ENCODE data around the gene SH2D4B.

SH2D4B gene

DNA sequence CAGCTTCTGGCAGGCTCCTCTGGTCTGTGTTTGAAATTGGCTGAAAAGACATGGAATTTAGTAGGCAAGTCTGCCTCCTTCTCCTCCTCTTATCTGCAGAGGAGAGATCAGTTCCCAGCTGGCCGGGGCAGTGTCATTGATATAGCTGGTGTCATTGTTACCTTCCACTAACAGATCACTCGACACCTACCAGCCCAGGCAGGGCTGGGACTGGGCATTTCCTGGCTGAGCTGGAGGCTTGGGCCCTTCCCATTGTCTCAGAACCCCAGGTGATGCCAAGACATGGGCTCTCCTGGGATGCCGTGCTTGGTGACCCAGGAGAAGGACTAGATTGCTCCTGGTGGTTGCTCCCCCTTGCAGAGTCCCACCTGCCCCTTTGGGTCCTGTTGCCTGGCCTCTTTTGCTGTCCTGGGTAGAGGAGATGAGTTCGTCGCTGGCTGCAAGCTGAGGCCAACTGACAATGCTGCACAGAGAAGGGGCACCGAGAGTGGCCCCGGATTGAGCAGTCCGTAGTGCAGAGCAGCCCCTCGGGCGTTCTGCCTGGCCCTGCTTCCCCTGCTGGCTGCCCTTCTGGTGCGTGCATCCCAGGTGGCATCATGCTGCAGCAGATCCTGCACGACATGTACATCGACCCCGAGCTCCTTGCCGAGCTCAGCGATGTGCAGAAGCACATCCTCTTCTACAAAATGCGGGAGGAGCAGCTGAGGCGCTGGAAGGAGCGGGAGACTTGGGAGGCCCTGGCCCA, at the start of gene SH2D4B:
SH2D4B (plus strand) TSS at position 167 of the 745 bp plus-strand sequence; CDS start at position 597, 430 bp downstream.
- DNase-seq (ENCODE audit: low read depth in 1 of 2, low spot score in 1 of 2) = no peak

DNA sequence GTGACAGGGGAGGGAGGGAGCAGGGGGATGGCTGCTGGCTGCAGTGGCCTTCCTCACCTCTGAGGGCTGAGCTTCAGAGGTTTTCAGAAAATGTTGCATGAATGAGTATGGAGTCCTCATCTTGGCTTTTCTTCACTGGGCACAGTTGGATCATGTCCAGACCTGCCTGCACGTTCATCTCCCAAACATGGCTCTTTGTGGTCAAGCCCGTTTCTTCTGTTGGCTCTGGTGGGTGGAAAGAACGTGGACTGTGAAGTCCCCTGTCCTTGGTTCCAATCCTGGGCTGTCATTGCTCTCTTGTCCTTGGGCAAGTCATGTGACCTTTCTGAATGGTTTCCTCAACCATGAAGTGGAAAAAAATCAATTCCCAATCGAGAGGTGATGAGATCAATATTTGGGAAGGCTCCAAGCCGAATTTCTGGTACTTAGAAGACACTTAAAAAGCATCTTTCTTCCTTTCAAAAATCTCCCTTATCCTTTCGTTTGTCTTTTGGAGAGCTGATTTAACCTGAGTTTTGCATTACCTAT, 49.1 kb upstream of the SH2D4B start:
- DNase-seq (ENCODE audit: low read depth in 1 of 2, low spot score in 1 of 2) = no peak

DNA sequence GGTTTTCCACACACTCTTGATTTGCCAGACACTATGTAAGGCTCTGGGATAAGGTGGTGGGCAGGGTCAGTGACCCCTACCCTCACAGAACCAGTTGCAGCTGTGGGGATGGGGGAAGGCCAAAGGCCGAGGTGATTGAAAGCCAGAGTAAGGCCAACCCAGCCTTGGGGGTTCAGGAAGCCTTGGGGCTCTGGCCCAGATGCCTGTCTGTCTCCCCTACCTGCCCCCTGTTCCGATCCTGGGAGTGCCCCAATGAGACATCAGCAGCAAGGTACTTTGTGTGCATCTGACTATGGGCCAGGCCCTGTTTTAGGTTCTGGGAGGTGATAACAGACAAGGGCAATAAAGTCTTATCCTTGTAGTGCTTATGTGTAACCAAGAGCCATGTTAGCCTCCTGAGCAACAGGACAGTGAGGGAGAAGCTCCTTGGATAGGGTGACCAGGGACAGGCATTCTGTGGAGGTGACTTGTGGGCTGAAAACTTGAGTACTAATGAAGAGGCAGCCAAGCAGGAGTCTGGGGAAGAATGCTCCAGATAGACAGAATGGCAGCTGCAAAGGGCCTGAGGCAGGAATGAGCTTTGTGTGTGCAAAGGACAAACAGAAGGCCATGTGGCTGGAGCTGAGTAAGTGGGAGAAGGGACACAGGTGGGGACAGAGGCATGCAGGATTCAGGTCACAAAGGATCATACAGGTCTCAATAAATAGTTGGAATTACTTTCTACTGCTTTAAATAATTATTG, 48.2 kb upstream of the SH2D4B start:
- no peak for DNase-seq (ENCODE audit: low read depth in 1 of 2, low spot score in 1 of 2)

DNA sequence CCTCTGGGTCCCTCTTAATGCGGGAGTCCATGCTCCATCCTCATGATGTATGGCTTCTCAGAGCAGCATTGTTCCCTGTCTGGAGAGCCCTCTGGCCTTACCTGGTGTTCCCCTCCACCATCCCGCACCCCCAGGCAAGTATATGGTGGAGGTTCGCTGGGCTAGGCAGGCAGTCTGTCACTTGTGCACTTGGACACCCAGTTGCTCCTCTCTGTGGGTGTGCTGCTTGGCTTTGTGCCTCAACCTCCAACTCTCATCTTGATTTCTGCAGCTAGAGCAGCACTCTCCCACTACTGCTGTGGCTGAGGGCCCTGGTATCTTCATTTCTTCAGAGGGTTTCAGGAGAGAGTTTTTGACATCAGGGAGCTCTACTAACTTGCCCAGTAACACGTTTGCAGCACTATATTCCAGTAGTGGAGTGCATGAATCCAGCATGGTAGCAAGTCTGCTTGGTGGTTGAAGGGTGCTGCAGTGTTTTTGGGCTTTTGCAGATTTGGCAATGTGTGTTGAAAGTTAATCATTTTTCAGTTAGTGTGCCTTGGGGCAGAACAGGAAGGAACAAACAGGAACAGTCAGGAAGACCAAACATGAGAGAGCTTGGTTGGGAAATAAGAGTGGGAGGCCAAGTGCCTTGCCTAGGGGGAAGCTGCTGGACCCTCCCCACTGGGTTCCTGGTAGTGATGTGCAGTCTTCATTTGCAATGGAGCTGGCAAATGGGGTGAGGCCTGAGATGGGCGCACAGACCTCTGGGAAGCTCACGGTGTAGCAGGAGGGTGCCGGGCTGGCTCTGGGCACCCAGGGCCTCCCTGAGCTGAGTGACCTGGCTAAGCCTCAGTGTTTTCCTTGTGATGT, 46.2 kb upstream of the SH2D4B start:
- DNase-seq (ENCODE audit: low read depth in 1 of 2, low spot score in 1 of 2) = no peak

DNA sequence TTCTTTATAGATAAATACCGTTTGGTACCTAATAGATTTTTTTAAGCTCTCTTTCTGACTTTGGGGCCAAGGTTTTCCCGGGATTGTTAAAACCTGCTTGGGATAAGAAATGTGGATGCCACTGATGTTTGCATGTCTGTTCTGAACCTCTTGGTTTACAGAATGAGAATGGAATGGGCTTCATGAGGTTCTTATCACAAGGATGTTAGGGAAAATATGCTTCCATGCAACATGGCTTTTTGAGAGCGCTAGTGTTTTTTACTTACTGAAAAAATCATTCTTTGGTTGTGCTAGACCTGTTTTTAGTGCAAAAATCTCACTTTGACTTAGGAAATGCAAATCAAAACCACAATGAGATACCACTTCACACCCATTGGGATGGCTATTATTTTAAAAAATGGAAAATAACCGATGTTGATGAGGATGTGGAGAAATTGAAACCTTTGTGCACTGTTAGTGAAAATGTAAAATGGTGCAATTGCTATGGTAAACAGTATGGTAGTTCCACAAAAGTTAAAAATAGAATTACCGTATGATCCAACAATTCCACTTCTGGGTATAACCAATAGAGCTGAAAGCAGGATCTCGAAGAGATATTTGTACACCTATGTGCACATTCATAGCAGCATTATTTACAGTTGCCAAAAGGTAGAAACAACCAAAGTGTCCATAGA, 44.7 kb upstream of the SH2D4B start:
- no peak for DNase-seq (ENCODE audit: low read depth in 1 of 2, low spot score in 1 of 2)

DNA sequence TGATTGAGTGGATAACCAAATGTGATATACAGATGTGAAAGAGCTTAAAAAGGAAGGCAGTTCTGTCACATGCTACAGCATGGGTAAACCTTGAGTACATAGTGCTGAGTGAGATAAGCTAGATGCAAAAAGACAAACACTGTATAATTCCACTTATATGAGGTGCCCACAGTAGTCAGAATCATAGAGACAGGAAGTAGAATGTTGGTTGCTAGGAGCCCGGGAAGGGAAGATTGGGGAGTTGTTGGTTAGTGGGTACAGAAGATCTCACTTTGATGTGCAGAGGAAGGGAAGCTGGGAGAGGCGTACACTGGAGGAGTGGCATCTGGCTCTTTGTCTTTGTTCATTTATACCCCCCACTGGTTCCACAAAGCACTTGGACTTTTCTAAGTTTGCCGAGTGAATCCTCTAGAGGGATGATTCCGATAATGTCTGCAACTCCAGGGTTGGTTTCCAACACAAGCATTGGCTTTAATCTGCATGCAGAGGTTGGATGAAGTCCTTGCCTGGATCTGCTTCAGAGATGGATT, 44.1 kb upstream of the SH2D4B start:
- no peak for DNase-seq (ENCODE audit: low read depth in 1 of 2, low spot score in 1 of 2)

DNA sequence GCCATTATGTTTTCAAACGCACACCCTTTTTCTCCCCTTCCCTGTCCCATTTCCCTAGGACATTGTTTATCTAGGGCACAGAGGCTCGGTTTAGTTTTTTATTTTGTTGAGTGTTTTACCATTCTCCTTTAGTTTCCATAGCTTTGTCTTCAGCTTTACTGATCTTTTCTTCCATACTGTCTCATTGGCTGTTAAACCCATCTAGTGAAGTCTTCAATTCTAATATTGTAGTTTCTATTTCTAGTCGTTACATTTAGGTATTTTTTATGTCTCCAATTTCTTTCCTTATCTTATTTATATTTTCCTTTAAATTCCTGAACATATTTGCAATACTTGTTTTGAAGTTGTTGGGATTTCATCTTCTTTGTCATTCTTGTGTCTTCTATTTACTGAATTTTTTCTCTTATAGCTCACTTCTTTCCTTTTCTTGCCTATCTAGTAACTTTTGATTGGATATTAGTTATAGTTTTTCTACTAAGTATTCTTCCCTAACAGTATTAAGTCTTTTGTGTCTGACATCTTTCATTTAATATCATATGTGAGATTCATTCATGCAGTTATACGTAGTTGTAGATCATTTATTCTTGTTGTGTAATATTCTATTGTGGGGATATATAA, 41.0 kb upstream of the SH2D4B start:
- DNase-seq (ENCODE audit: low read depth in 1 of 2, low spot score in 1 of 2) = no peak

DNA sequence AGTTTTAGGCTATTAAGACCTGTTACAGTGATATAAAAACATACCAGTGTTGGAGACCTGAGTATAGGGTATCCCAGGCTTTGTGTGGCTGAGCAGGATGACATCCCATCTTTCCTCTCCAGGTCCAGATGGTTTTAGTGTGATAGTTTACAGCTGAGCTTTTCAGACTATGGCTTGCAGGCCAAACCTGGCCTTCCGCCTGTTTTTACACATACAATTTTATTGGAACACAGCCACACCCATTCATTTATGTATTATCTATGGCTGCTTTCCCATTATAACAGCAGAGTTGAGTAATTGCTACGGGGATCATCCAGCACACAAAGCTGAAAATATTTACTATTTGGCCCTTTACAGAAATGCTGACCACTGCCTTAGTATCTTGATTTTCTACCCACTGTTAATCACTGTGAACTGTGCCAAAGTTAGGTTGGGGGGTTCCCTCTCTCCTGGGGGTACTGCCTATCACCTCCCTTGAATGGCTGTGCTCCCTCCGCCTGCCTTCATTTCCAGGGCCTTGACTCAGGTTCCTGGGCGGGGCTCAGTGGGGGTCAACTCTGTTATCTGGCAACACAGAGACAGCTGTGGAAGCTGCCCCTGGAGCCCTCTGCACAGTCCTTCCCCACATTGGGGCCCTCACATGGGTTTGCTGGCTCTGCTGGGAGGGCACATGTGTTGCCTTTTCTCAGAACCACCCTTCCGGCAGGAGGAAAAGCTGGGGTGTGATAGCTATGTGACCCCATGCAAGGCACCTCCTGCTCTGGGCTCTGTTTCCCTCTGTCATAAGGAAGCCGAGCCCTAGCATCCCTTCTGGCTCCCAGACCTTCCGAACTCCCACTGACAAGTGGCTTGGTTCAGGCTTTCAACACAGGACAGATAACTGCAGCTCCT, 40.3 kb upstream of the SH2D4B start:
- no peak for DNase-seq (ENCODE audit: low read depth in 1 of 2, low spot score in 1 of 2)

DNA sequence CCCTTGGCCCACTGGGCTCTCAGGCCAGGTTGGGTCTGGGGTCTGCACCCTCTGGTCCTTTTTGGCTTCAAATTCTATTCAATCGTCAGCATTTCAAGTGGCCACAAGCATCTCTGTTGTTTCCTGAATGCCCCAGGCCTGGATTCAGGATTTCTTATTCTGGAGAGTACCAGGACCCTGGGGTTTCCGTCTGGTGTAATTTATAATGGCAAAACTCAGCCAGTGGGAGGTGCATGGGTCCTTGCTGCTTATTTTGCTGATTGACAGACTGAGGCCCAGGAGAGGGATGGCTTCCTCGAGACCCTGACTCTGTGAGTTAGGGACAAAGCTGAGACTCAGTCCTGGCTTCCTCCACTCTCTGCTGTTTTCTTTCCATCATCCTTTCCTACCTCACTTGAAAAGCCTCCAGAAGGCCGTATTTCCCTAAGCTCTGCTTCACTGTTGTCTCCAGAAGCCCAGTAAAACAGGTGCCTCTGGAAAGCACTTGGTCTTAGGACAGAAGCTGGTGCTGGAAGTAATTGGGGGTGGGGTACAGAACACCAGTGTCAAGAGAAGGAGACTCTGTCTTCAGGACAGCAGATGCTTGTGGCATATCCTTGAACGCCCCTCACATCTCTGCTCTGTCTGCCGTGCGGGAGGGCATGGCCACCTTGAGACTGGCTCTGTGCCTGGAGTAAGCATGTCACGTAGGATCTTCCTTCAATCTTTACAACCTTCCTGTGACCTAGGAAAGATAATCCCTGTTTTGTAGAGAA, 39.4 kb upstream of the SH2D4B start:
- DNase-seq (ENCODE audit: low read depth in 1 of 2, low spot score in 1 of 2) = no peak

DNA sequence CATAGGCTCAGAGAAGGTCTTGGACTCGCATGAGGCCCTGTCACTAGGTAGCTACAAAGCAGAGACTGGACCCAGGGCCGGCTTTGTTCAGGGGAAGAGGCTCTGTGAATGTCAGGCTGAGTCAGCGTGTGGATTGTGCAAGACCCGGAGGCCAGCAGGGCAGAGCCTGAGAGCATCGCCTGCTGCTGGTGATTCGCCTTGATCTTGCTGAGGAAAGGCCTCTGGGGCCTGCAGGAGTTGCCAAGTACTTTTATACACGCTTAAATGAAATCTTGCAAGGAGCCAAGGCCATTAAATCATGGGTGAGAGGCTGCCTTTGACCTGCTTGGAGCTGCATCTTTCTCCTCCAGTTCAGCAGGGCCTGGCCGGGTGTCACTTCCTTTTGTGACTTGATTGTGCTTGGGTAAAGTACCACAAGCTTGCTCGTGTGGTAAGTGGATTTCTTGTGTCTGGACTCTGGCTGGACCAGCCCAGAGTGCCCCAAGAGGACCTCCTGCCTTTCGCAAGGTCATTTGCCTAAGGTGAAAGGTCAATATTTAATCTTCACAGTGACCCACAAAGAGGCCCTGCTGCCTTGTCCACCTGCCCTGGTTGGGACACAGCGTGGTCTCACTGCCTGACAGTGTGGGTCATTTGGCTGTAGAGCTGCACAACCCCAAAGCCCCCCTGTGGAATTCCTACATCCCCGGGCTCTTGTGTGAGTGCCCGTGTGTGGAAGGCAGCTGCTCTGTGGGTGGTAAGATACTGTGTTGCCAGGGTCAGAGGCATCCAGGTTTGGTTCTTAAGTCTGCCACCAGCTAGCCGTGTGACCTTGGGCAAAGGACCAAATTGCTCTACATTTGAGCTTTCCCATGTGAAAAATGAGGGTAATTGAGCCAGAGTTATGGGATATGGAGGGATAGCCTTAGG, 38.6 kb upstream of the SH2D4B start:
- peak in 1 of 2 donors; percentile 46 for DNase-seq (ENCODE audit: low read depth in 1 of 2, low spot score in 1 of 2)

DNA sequence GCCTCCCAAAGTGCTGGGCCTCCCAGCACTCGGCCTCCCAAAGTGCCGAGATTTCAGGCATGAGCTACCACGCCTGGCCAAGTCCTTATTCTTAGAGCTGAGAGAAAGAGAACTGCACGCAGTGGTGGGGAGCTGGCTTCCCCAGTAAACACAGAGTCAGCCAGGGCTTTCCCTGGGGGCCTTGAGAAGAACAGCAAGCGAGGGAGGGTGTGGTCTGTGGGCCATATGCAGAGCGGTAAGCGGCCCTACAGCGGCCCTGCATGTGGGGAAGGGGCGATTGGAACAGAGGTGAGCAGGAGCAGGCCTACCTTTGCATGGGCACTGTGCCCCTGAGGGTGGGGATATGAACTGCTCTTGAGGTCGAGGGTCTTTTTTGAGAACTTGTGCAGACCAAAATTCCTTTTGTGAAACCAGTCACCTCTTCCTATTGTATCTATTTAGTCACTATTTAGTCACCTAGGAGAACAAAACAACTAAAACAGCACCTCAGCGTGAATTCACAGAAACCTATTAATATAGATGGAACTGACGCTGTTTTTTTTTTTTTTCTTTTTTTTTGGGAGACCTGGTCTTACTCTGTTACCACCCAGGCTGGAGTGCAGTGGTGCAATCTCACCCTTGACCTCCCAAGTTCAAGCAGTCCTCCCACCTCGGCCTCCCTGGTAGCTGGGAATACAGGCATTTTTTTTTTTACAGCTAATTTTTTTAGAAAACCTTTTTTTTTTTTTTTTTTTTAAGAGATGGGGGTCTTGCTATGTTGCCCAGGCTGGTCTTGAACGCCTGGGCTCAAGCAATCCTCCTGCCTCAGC, 36.9 kb upstream of the SH2D4B start:
- DNase-seq (ENCODE audit: low read depth in 1 of 2, low spot score in 1 of 2) = peak in 1 of 2 donors; percentile 40

DNA sequence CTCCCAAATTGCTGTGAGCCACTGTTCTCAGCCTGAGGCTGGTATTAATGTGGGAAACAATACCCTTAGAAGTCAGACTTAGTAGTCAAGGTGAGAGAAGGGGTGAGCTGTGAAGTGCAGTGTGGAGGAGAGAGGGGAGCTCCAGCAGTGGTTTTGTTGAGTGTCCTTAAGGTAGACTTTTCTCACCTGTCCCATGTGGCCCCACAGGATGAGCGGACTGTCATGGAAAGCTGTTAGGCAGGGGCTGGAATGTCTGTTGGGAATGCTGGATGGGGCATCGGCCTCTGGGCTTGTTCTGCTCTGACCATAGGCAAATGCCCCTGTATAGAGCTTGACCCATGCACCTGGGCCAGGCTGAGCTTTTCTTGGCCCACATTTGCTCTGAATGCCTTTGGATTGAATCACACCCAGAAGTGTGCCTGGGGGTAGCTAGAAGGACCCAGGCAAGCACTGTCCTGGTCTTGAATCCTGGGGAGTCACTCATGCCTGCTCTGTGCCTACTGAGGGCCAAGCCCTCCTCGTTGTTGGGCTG, 36.3 kb upstream of the SH2D4B start:
- no peak for DNase-seq (ENCODE audit: low read depth in 1 of 2, low spot score in 1 of 2)

DNA sequence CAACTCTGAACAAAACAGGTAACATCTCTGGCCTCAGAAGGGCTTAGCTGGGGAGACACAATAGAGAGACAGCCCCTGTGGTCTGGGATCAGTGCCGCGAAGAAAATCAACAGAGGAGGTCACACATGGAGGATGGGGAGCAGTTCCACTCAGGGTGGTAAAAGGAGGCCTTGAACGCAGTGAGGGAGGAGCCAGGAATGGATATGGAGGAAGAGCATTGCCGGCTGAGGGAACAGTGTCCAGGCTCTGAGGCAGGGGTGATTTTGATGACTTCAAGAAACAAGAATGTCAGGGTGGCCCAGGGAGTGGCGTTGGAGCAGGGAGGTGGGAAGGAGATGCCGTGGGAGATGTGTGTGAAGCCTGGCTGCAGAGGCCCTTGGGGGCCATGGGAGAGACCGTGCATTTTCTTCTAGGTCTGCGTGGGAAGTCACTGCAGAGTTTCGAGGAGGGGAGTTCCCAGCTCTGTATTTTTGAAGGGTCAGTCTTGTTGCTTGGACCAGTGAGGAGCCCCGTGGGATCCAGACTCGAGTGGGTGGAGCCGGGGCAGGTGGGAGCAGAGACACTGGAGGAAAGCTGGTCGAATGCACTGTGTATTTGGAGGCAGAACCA, 35.7 kb upstream of the SH2D4B start:
- no peak for DNase-seq (ENCODE audit: low read depth in 1 of 2, low spot score in 1 of 2)

DNA sequence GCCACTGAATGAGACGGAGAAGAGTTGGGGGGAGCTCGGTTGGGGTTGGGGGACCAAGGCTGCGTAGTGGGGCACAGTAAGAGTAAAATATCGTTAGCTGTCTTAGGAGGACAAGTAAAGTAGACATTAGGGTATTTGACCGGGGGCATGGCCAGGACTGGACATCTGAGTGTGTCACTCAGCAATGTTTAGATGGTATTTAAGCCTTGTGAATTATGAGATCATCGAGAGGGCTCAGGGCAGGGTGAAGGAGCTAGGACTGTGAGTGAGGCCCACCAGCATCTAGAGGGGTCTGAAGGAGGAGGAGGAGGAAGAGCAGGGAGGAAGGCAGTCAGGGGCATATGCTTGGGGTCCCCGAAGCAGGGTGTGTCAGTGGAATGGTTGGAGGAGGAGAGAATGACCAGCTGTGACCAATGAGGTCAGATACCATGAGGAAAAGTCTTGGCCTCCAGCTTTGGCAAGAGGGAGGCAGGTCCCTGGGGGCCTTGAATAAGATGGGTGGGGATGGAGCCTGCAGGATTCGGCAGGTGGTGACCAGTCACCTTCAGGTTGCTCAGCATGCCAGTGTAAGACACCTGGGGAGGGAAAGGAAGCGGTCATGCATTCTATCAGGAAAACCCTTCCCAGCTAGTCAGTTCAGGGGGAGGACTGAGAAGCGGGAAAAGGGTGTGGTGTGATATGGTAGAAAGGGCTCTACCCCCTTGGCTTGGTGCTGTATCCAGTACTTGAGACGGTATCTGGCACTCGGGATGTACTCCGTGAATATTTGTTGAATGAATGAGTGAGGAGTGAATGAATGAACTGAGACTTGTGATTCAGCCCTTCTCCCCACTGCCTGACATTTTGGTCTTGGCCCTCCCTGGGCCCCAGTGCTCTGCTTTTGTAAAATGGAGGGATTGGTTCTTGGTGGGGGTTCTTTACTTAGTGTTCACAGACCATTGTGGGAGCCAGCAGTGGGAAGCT, 34.8 kb upstream of the SH2D4B start:
- no peak for DNase-seq (ENCODE audit: low read depth in 1 of 2, low spot score in 1 of 2)
